HL-60 (cell line): ENCODE results near the gene AGAP3.
"Not testable (repeated sequence)": the region's sequence is repeated elsewhere in the genome, so short reads cannot be mapped to it uniquely, and the experiment has no call there.

ENCODE experiments used
- DNase-seq, 2 experiments: peaks; one replicate each; pipeline ENCODE4 v3.0.0-alpha.2; 2010 to 2020; ENCODE audit warnings: low read depth in 1 of 2, low spot score in 1 of 2
- H3K27ac ChIP-seq: fragments of 250-450 bp; sonication (Bioruptor Pico); replicated peaks from 2 replicates; pipeline ENCODE4 v1.5.1; 2020; ENCODE audit warnings: mild to moderate bottlenecking, moderate library complexity
- H3K27me3 ChIP-seq: fragments of 250-450 bp; sonication (Bioruptor Pico); 2 replicates; pipeline ENCODE4 v1.5.1; 2021; ENCODE audit warnings: mild to moderate bottlenecking, moderate library complexity; ENCODE audit not compliant: insufficient read depth, poor library complexity, severe bottlenecking
- H3K4me3 ChIP-seq: replicated peaks from 2 replicates; pipeline ENCODE4 v1.5.1; 2011; ENCODE audit warnings: mild to moderate bottlenecking, control low read depth, low read length; ENCODE audit not compliant: insufficient read depth
- GABPA ChIP-seq: IDR thresholded peaks from 2 replicates; pipeline ENCODE4 v1.6.1; 2012; ENCODE audit warnings: low read depth
- POLR2AphosphoS5 ChIP-seq: IDR thresholded peaks from 2 replicates; pipeline ENCODE4 v1.6.1; 2012; ENCODE audit warnings: low read depth
- SPI1 ChIP-seq: IDR thresholded peaks from 2 replicates; pipeline ENCODE4 v1.6.1; 2012; ENCODE audit warnings: low read depth, mild to moderate bottlenecking, borderline replicate concordance
- TF ChIP-seq, protein P1 (sequence below): IDR thresholded peaks from one replicate; pipeline ENCODE4 v1.5.1; 2011; ENCODE audit warnings: low read length, control low read depth, inconsistent platforms; ENCODE audit not compliant: insufficient read depth
- TF ChIP-seq, protein P2 (sequence below): IDR thresholded peaks from 2 replicates; pipeline ENCODE4 v1.6.1; 2012; ENCODE audit warnings: low read depth; ENCODE audit not compliant: insufficient replicate concordance

Gene AGAP3

DNA sequence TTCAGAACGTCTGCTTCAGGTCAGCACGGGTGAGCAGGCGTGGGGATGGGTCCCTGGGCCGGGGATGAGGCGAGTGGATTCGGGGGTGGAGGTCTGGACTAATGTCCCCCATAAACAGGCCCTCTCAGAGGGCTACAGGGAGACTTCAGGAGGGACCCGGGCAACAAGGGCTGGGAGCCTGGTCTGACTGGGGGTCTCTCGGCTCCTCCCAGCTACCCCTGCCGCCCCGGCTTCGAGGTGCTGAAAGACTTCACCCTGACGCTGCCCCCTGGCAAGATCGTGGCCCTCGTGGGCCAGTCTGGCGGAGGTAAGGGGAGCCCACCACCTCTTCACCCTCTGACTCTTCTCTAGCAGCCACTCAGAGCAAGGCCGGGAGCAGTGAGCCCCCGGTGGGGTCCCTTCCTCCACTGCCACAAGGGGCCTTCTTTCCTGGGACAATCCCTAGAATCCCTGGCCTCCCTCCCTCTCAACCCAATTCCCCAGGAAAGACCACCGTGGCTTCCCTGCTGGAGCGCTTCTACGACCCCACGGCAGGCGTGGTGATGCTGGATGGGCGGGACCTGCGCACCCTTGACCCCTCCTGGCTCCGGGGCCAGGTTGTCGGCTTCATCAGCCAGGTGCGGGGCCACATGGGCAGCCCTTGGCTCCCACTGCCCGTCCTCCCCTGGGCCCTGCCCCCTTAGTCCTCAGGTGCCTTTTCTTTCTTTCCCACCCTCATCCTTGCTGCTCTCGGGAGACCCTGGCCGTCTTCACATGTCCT is 45.5 kb upstream of the AGAP3 start:
- Histone ChIP-seq H3K27me3 (no peaks in the 10 kb centered on the region), H3K4me3 (no peak overlapping the region), H3K27ac (no peak overlapping the region)
- DNase-seq: no peak
- TF ChIP-seq, protein P1, sequence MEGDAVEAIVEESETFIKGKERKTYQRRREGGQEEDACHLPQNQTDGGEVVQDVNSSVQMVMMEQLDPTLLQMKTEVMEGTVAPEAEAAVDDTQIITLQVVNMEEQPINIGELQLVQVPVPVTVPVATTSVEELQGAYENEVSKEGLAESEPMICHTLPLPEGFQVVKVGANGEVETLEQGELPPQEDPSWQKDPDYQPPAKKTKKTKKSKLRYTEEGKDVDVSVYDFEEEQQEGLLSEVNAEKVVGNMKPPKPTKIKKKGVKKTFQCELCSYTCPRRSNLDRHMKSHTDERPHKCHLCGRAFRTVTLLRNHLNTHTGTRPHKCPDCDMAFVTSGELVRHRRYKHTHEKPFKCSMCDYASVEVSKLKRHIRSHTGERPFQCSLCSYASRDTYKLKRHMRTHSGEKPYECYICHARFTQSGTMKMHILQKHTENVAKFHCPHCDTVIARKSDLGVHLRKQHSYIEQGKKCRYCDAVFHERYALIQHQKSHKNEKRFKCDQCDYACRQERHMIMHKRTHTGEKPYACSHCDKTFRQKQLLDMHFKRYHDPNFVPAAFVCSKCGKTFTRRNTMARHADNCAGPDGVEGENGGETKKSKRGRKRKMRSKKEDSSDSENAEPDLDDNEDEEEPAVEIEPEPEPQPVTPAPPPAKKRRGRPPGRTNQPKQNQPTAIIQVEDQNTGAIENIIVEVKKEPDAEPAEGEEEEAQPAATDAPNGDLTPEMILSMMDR: no peak
- TF ChIP-seq, protein P2, sequence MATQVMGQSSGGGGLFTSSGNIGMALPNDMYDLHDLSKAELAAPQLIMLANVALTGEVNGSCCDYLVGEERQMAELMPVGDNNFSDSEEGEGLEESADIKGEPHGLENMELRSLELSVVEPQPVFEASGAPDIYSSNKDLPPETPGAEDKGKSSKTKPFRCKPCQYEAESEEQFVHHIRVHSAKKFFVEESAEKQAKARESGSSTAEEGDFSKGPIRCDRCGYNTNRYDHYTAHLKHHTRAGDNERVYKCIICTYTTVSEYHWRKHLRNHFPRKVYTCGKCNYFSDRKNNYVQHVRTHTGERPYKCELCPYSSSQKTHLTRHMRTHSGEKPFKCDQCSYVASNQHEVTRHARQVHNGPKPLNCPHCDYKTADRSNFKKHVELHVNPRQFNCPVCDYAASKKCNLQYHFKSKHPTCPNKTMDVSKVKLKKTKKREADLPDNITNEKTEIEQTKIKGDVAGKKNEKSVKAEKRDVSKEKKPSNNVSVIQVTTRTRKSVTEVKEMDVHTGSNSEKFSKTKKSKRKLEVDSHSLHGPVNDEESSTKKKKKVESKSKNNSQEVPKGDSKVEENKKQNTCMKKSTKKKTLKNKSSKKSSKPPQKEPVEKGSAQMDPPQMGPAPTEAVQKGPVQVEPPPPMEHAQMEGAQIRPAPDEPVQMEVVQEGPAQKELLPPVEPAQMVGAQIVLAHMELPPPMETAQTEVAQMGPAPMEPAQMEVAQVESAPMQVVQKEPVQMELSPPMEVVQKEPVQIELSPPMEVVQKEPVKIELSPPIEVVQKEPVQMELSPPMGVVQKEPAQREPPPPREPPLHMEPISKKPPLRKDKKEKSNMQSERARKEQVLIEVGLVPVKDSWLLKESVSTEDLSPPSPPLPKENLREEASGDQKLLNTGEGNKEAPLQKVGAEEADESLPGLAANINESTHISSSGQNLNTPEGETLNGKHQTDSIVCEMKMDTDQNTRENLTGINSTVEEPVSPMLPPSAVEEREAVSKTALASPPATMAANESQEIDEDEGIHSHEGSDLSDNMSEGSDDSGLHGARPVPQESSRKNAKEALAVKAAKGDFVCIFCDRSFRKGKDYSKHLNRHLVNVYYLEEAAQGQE: no peak
- TF ChIP-seq POLR2AphosphoS5 (no peak), SPI1 (no peak)

DNA sequence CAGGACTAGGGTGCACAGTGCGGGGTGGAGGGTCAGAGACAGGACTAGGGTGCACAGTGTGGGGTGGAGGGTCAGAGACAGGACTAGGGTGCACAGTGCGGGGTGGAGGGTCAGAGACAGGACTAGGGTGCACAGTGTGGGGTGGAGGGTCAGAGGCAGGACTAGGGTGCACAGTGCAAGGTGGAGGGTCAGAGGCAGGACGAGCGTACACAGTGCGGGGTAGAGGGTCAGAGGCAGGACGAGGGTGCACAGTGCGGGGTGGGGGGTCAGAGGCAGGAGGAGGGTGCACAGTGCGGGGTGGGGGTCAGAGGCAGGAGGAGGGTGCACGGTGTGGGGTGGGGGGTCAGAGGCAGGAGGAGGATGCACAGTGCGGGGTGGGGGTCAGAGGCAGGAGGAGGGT is 42.8 kb upstream of the AGAP3 start:
- H3K4me3 ChIP-seq, DNase-seq, H3K27ac ChIP-seq, H3K27me3 ChIP-seq: not testable (repeated sequence)

DNA sequence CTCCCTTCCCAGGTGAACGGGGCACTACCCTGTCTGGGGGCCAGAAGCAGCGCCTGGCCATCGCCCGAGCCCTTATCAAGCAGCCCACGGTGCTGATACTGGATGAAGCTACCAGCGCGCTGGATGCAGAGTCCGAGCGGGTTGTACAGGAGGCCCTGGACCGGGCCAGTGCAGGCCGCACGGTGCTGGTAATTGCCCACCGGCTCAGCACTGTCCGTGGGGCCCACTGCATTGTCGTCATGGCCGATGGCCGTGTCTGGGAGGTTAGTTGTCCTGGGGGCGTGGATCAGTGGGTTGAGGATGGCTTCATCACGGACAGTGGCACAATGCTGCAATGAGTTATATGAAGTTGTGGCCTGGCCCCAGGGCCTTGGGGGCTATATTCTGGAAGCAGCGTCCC is 42.3 kb upstream of the AGAP3 start:
- H3K27me3 ChIP-seq: no peaks in the 10 kb centered on the region
- no peak overlapping the region for H3K27ac ChIP-seq
- no peak overlapping the region for H3K4me3 ChIP-seq
- TF ChIP-seq SPI1 (no peak), GABPA (no peak), POLR2AphosphoS5 (no peak)
- TF ChIP-seq, protein P2: no peak
- TF ChIP-seq, protein P1: no peak
- no peak for DNase-seq

DNA sequence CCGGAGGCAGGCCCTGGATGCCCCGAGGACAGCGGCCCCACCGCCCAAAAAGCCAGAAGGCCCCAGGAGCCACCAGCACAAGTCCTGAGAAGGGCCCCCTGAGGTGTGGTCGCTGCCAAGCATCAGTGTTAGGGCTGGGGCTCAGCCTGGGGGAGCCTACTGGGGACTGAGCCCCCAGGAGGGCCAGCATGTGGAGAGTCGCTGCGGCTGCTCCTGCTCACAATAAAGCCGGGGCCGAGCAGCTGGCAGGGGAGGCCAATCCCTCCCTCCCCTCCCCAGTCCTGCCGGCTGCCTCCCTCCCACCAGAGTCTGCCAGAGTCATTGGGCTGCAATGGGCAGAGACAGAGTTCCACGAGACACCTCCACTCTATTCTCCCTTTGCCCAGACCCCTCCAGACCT is 41.0 kb upstream of the AGAP3 start:
- no peak overlapping the region for H3K27ac ChIP-seq

More for the DNA sequence above, 41.0 kb upstream of the AGAP3 start:
- Histone ChIP-seq H3K27me3 (no peaks in the 10 kb centered on the region), H3K4me3 (no peak overlapping the region)
- TF ChIP-seq POLR2AphosphoS5: no peak
- TF ChIP-seq, protein P2: no peak
- TF ChIP-seq, protein P1: no peak
- no peak for TF ChIP-seq SPI1
- TF ChIP-seq GABPA: no peak
- no peak for DNase-seq
